GM21786 (cell line): ENCODE data around the gene TPD52L3.

ENCODE experiments used
- ATAC-seq: cut with Tn5 transposase; IDR thresholded peaks from one replicate; pipeline ENCODE4 v1.9.1; 2021; ENCODE audit not compliant: unreplicated experiment

The TPD52L3 gene

DNA sequence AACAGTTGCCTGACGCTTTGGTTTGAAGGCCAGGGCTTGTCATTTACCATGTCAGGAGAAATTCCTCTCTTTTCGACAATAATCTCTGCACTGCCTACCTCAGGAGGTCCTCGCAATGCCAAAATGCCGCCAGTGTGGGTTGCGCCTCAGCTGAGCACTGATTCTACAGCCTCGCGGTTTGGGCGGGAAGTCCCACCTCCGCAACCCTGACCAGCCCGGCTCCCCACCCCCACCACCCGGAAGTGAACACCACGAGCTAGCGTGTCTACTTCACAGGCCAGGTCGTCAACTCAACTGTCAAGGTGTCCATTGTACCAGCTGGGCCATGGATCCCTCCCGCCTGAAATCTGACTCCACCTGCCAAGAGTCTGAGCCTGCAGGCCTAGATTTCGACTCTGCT is at the start of gene TPD52L3:
Gene TPD52L3 (plus strand): TSS at position 273 of the 400 bp plus-strand sequence. CDS start 221 bp downstream, outside the sequence.
- no peak for ATAC-seq

DNA sequence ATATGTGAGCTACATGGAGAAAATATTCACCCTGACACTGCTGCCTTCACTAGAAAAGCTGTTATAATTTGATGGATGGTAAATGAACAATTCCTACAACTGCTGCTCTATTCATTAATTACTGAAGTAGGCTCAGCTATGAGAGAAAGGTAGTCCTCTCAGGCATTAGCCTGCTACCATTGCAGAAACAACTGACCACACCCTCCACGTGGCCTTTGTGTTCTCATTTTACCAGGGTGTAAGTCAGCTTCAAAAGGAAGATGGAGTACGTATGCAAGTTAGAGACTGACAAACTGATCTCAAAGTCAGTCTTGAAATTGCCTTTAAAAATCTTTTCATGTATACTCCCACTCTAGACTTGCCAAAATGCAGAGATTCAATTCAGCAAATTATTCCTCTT is 26.3 kb upstream of the TPD52L3 start:
- no peak for ATAC-seq

DNA sequence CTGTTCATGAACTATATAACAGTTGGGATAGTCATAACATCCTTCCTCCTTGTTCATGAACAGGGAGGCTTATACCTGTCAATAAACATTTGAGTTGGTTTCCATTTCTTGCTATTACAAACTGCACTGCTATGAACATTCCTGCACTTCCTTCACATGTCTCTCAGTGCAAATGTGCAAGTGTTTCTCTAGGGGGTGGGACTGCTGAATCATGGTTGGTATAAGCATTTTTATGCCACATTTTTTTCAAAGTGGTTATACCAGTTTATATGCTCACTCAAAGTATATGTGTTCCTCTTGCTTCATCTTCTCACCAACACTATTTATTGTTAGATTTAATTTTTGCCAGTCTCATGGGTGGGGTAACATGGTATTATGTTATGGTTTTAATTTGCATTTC is 25.8 kb upstream of the TPD52L3 start:
- ATAC-seq: no peak

DNA sequence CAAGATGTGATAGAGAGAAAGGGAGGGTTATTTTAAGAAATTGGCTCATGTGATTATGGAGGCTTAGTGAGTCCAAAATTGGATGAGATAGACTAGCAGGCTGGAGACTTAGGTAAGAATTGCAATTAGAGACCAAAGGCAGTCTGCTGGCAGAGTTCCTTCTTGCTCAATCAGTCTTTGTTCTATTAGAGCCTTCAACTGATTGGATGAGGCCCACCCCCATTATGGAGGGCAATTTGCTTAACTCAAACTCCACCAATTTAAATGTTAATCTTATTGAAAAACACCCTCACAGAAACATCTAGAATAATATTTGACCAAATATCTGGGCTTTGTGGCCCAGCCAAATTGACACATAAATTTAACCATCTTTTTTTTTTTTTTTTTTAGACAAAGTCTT is 23.9 kb upstream of the TPD52L3 start:
- no peak for ATAC-seq

DNA sequence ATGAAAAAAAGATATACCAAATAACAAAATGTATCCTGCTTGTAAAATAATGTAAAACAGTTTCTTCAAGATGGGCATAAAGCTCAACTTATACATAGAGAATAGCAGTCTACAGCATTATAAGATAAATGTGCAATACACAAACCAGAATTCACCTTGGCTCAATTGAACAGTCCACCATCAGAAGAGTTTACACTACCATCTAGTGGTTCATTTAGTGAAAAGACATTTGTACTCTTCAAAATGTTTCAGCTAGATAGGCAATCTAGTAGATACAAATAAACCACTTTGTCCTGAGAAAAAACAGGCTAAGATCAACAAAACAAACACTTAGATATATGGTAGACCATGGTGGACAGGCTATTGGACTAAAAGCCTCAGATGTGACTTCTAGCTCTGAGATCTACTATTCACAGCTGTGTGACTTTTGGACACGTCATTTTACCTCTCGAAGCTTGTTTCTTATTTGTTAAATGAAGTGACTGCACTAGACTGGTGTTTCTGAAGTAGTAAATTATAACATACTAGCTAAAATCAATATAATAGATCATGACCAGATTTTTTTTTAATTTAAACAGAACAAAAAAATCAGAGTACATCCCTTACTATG is 22.1 kb upstream of the TPD52L3 start:
- no peak for ATAC-seq

DNA sequence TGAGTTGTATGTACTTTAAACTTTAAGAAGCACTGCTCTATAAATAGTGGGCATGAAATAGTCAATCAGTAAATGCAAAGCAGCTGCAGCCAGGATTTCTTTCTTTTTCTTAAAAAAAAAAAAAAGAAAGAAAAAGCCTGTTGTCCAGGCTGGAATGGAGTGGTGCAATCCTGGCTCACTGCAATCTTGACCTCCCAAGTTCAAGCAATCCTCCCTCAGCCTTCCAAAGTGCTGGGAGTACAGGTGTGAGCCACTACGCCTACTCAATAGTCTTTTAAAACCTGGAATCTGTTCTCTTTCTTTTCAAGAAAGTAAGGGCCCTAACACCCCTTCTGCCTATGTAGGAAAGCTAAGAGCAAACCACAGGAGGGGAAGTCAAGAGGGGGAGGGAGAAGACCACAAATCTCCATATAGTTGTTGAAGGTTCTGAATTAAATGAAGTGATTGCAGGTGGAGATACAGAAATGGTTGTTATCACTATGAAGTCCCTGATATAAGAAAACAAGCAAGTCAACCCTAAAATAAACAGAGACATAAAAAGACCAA is 20.6 kb upstream of the TPD52L3 start:
- no peak for ATAC-seq

DNA sequence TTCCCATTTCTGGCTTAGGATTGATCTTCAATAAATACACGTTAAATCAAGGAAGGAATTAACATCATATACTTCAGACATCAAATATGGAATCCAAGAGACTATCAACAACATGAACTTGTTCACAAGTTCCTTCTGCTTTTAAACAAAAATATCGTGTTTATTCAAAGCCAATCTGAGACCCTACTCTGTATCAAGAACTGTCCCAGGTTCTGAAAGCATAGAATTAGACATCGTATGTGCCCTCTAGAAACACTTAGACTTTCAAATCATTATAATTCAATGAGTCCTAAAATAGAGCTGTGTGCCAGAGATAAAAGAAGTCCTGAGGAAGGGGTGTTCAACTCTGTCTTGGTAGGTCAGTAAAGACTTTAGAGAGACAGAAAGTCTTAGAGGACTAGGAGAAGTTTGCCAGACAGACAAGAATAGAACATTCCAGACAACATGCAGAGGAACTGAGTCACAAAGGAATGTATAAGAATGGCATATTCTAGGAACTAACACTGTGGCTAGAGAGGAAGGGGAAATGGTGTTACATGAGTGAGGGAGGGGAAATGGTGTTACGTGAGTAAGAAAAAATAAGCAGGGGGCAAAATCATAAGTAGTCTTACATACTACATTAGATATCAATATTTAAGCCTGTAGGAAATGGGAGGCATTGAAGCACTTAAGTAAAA is 2.9 kb downstream of the TPD52L3 start:
- ATAC-seq: no peak

DNA sequence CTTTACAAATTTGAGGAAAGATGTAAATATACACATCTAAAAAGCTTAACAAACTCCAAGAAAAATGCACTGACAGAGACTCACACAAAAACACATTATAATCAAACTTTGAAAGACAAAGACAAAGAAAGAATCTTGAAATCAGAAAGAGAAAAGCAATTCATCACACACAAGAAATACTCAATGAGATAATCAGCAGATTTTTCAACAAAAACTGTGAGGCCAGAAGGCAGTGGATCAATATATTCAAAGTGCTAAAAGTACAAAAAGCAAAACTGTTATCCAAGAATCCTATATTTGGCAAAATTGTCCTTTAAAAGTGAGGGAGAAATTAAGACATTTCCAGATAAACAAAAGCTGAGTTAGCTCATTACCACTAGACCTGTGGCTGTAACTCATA is 6.1 kb downstream of the TPD52L3 start:
- no peak for ATAC-seq

DNA sequence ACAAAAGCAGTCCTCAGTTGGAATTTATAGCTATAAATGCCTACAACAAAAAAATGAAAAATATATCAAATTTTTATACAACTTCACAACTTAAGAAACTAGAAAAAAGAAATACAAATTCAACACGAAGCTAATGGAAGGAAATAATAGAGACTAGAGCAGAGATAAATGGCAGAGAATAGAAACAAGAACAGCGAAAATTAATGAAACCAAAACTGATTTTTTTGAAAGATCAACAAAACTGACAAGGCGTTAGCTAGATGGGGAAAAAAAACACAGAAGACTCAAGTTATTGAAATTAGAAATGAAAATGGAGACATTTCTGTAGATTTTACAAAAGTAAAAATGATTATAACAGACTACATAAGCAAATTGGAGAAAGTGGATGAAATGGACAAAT is 20.6 kb downstream of the TPD52L3 start:
- ATAC-seq: no peak

DNA sequence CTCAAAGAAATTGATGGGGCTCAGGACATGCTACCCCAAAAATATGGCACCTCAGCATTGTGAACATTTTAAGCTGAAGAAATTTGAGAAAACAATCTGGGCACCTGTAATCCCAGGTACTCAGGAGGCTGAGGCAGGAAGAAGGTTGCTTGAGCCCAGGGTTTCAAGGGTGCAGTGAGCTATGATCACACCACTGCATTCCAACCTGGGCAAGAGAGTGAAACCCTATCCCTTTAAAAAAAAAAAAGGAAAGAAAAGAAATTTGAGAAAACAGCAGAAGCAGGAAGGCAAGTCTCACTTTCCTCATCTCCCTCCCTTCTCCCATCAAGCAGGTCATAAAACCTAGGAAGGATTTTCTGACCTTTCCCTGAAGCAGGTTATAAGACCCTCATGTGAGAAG is 23.6 kb downstream of the TPD52L3 start:
- no peak for ATAC-seq

DNA sequence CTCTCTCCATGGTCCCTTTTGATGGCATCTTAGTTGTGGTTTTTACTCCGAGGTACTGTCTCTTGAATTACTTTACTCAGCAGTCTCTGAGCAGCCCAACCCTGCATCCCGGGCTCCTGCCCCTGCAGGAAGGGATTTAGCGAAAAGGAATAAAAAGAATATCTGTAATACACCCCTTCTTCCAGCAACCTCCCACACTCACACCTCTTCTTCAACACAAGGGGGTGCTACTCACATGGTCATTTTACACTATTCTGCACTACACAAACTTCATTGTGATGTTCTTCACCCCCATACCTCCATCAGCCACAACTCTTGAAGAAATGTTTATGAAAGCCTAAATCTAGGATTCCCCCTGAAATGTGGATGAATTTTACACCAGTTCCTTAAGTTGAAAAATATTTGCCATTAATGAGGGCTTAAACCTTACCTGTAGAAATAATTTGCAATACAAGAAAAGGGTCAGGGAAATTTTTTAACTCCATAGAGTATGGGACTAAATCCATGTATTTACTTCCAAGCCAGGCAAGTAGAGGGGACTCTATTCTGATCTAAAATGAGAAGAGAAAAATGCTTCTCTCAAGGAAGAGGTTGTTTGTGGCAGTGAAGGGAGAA is 26.0 kb downstream of the TPD52L3 start:
- peak; percentile 70 for ATAC-seq

DNA sequence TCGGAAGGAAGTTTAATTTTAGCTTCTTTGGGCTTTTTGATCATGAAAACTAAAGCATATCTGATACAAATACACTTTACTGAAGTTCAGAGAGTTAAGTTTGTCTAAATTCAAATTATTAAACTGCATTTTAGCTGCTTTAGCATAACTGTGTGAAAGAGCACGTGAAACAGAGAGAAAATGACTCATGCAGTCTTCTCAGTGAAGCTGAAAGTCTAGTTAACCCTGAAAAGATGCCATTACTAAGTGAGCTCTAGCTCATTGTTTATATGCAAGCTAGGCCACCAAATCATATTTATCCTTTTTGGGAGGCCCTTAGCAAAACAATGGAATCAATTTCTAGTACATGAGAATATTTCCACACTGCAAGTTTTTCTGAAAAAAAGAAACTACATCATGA is 27.6 kb downstream of the TPD52L3 start:
- peak; percentile 73 for ATAC-seq

DNA sequence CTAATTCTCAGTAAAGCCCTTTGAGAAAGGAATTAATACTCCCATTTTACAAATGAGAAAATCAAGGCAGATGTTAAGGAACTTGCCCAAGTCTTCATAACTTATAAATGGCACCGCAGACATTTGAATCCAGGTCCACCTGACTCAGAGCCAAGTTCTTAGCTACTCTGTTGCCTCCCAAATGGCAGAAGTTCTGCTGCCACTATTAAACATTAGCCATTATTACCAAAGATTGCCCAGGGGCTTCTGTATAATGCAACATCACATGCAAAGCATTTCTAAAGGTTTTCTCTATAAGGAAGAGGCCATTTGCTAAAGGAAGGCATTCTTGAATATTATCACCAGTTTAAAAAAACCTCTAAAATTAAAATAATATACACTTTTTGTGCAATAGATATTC is 28.3 kb downstream of the TPD52L3 start:
- no peak for ATAC-seq

DNA sequence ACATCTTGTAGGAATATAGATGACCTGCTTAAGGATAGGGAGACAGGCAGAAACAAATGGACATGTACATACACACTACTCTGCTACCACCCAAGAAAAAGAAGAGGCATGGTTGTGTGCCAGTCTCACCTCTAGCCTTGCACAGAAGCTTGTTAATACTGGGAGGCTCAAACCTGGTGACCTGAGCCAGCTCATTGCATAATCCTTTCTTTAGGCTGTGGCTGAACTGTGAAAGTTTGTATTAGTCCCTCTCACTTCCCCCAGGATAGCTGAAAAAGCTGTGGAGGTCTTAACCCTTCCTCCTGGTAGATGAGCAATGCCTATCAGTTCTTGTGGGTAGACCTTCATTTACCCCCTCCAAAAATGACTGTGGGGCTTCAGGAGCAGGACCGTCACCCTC is 28.7 kb downstream of the TPD52L3 start:
- ATAC-seq: no peak

DNA sequence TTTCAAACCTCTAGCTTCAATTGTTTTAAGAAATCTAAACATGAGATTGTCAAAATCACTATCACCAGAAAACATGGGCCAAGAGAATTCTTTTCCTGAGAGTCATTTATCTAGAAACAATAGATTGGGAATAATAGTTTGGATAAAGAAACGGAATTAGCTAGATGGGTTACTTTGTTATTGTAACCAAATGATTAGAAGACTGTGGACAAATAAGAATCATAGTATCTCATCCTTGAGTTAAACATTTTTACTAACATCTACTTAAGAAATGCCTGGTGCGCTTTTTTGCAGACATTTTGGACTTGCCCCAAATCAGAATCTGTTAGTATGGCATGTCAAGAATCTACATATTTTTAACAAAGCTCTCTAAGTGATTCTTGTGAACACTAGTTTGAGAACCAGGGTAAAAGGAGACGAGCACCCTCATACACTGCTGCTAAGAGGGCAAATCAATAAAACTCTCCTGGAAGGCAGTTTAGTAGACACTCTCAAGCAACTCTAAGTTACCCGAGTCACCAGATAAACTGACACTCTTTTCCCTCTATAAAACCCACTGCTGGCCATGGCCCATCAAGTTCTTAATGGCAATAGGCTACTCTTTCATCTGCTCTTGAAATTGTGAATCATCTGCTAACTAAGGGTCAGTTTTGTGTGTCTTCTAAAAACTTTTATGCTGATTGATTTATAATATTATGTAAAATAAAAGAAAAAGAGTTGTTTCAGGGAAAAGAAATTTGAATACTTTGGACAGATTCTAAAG is 39.1 kb downstream of the TPD52L3 start:
- no peak for ATAC-seq

DNA sequence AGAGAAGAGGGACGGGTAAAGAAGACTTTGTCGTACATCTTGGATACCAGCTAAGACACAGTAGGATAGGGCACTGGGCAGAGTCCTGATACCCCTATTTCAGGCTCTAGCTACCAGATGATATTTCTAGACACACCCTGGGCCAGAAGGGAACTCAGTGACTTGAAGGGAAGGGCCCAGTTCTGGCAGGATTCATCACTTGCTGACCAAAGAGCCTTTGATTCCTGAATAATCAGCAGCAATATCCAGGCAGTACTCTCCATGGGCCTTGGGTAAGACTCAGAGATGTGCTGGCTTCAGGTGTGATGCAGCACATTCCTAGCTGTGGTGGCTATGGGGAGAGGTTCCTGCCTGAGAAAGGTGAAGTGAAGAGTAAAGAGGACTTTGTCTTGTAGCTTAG is 40.7 kb downstream of the TPD52L3 start:
- ATAC-seq: no peak
